Stimulated activated memory B cell treated with anti-CD40 and anti-IgM and Interleukin-4, amounts not matched to agents 10 μg/mL and 1 μg/mL and 100 μg/mL, for 72 hours (primary cell): ENCODE results near the gene LY6G6C.

ENCODE experiments used
- ATAC-seq: fragments of 150-1000 bp; cut with Tn5 transposase; 2 replicates; pipeline ENCODE4 v1.10.0; 2021
- H3K27ac Mint-ChIP-seq: one replicate; pipeline ENCODE4 v1.8.0; 2022; ENCODE audit warnings: mild to moderate bottlenecking, mixed read lengths
- H3K27me3 Mint-ChIP-seq: one replicate; pipeline ENCODE4 v1.8.0; 2022; ENCODE audit warnings: mixed read lengths
- H3K36me3 Mint-ChIP-seq: one replicate; pipeline ENCODE4 v1.8.0; 2022; ENCODE audit warnings: mixed read lengths
- H3K4me1 Mint-ChIP-seq: one replicate; pipeline ENCODE4 v1.8.0; 2022; ENCODE audit warnings: mixed read lengths
- H3K4me3 Mint-ChIP-seq: one replicate; pipeline ENCODE4 v1.8.0; 2022; ENCODE audit warnings: mild to moderate bottlenecking, moderate library complexity, mixed read lengths
- H3K9me3 Mint-ChIP-seq: one replicate; pipeline ENCODE4 v1.8.0; 2022; ENCODE audit warnings: mixed read lengths

LY6G6C gene

GRCh38 chr6:31734821-31735406 lies 13.4 kb upstream of the LY6G6C start:
- peak; percentile 35 for ATAC-seq
- H3K9me3 Mint-ChIP-seq = no peaks in the 10 kb centered on the region
- no peaks in the 10 kb centered on the region for H3K27me3 Mint-ChIP-seq
- H3K4me1 Mint-ChIP-seq = peaks cover 63% of the 10 kb centered on the region
- peak overlapping the region; percentile 95 for H3K4me3 Mint-ChIP-seq
- peaks cover 36% of the 10 kb centered on the region for H3K36me3 Mint-ChIP-seq
- peak overlapping the region; percentile 90 for H3K27ac Mint-ChIP-seq

- H3K27ac Mint-ChIP-seq = peak overlapping the region; percentile 90
- no peak for ATAC-seq
Observed at GRCh38 chr6:31734247-31734820, 12.8 kb upstream of the LY6G6C start.

GRCh38 chr6:31733734-31734133 lies 12.2 kb upstream of the LY6G6C start:
- Mint-ChIP-seq H3K9me3 (no peaks in the 10 kb centered on the region), H3K27ac (peak overlapping the region; percentile 90), H3K4me3 (peak overlapping the region; percentile 39), H3K4me1 (peaks cover 58% of the 10 kb centered on the region), H3K36me3 (peaks cover 36% of the 10 kb centered on the region), H3K27me3 (no peaks in the 10 kb centered on the region)
- no peak for ATAC-seq

More at GRCh38 chr6:31734247-31734820, 12.8 kb upstream of the LY6G6C start:
- H3K4me1 Mint-ChIP-seq = peaks cover 58% of the 10 kb centered on the region
- H3K36me3 Mint-ChIP-seq = peaks cover 36% of the 10 kb centered on the region
- no peaks in the 10 kb centered on the region for H3K9me3 Mint-ChIP-seq
- peak overlapping the region; percentile 95 for H3K4me3 Mint-ChIP-seq
- H3K27me3 Mint-ChIP-seq = no peaks in the 10 kb centered on the region

- H3K4me3 Mint-ChIP-seq = no peak overlapping the region
- peaks cover 39% of the 10 kb centered on the region for H3K36me3 Mint-ChIP-seq
- no peaks in the 10 kb centered on the region for H3K27me3 Mint-ChIP-seq
- H3K27ac Mint-ChIP-seq = no peak overlapping the region
- H3K9me3 Mint-ChIP-seq = no peaks in the 10 kb centered on the region
- H3K4me1 Mint-ChIP-seq = peaks cover 57% of the 10 kb centered on the region
- no peak for ATAC-seq
Observed at GRCh38 chr6:31732029-31732428, 10.5 kb upstream of the LY6G6C start.

- Mint-ChIP-seq H3K27ac (peak overlapping the region; percentile 86), H3K4me1 (peaks cover 64% of the 10 kb centered on the region)
Observed at GRCh38 chr6:31730631-31731086, 9.1 kb upstream of the LY6G6C start.

GRCh38 chr6:31729979-31730630 lies 8.6 kb upstream of the LY6G6C start:
- Mint-ChIP-seq H3K4me1 (peaks cover 68% of the 10 kb centered on the region), H3K27ac (peak overlapping the region; percentile 86), H3K36me3 (peaks cover 50% of the 10 kb centered on the region), H3K4me3 (peak overlapping the region; percentile 98), H3K27me3 (no peaks in the 10 kb centered on the region), H3K9me3 (no peaks in the 10 kb centered on the region)
- peak; percentile 77 for ATAC-seq

More at GRCh38 chr6:31730631-31731086, 9.1 kb upstream of the LY6G6C start:
- H3K36me3 Mint-ChIP-seq = peaks cover 50% of the 10 kb centered on the region
- ATAC-seq = no peak
- H3K27me3 Mint-ChIP-seq = no peaks in the 10 kb centered on the region
- H3K4me3 Mint-ChIP-seq = peak overlapping the region; percentile 98
- no peaks in the 10 kb centered on the region for H3K9me3 Mint-ChIP-seq

GRCh38 chr6:31729515-31729978 lies 8.0 kb upstream of the LY6G6C start:
- peaks cover 63% of the 10 kb centered on the region for H3K4me1 Mint-ChIP-seq
- H3K4me3 Mint-ChIP-seq = peak overlapping the region; percentile 98
- peak overlapping the region; percentile 86 for H3K27ac Mint-ChIP-seq
- H3K27me3 Mint-ChIP-seq = no peaks in the 10 kb centered on the region
- no peaks in the 10 kb centered on the region for H3K9me3 Mint-ChIP-seq
- ATAC-seq = peak; percentile 87
- peaks cover 47% of the 10 kb centered on the region for H3K36me3 Mint-ChIP-seq

GRCh38 chr6:31728767-31729514 lies 7.4 kb upstream of the LY6G6C start, which contains the start of gene DDAH2:
Gene DDAH2 (minus strand): TSS chr6:31729299. CDS start chr6:31729161, 138 bp downstream.
- Mint-ChIP-seq H3K4me1 (peaks cover 58% of the 10 kb centered on the region), H3K36me3 (peaks cover 47% of the 10 kb centered on the region), H3K27me3 (no peaks in the 10 kb centered on the region), H3K27ac (peak within 1 kb of the TSS; percentile 86), H3K9me3 (no peaks in the 10 kb centered on the region), H3K4me3 (peak within 1 kb of the TSS; percentile 98)
- ATAC-seq = peak; percentile 38

- Mint-ChIP-seq H3K27ac (peak overlapping the region; percentile 86), H3K36me3 (peaks cover 38% of the 10 kb centered on the region), H3K27me3 (no peaks in the 10 kb centered on the region), H3K4me1 (peaks cover 60% of the 10 kb centered on the region), H3K9me3 (no peaks in the 10 kb centered on the region), H3K4me3 (peak overlapping the region; percentile 98)
- no peak for ATAC-seq
Observed at GRCh38 chr6:31727717-31728671, 6.4 kb upstream of the LY6G6C start.

GRCh38 chr6:31727034-31727716 lies 5.6 kb upstream of the LY6G6C start:
- Mint-ChIP-seq H3K36me3 (peaks cover 38% of the 10 kb centered on the region), H3K4me3 (peak overlapping the region; percentile 71), H3K27ac (peak overlapping the region; percentile 86), H3K4me1 (peaks cover 60% of the 10 kb centered on the region), H3K9me3 (no peaks in the 10 kb centered on the region), H3K27me3 (no peaks in the 10 kb centered on the region)
- ATAC-seq = peak; percentile 86

GRCh38 chr6:31725502-31726350 lies 4.2 kb upstream of the LY6G6C start:
- peaks cover 59% of the 10 kb centered on the region for H3K4me1 Mint-ChIP-seq
- no peak overlapping the region for H3K4me3 Mint-ChIP-seq
- H3K27me3 Mint-ChIP-seq = no peaks in the 10 kb centered on the region
- H3K36me3 Mint-ChIP-seq = peaks cover 32% of the 10 kb centered on the region
- peak overlapping the region; percentile 86 for H3K27ac Mint-ChIP-seq
- H3K9me3 Mint-ChIP-seq = no peaks in the 10 kb centered on the region
- ATAC-seq = no peak

- Mint-ChIP-seq H3K4me1 (peaks cover 48% of the 10 kb centered on the region), H3K4me3 (no peak overlapping the region), H3K27ac (no peak overlapping the region), H3K9me3 (no peaks in the 10 kb centered on the region), H3K27me3 (no peaks in the 10 kb centered on the region), H3K36me3 (peaks cover 25% of the 10 kb centered on the region)
- ATAC-seq = no peak
Observed at GRCh38 chr6:31723980-31724691, 2.6 kb upstream of the LY6G6C start.
